ENCODE data around the gene ANKRD23.

- no peak for TF ChIP-seq POLR2A (IDR thresholded peaks at IDR 0.05)
- no peak for TF ChIP-seq CTCF (IDR thresholded peaks at IDR 0.05)
- no peak for TF ChIP-seq POLR2AphosphoS5 (IDR thresholded peaks at IDR 0.05)
These were observed 29.9 kb upstream of the ANKRD23 start for GRCh38 chr2:96873651-96874096.
